ENCODE results near the gene MMS19. TPM values are rescaled to one million over a fixed set of nuclear protein-coding genes. Genes with fewer than 3 reads are reported as not detected.

Gene MMS19
- total RNA-seq, 1 donor from 2014 or later = 103 TPM

DNA sequence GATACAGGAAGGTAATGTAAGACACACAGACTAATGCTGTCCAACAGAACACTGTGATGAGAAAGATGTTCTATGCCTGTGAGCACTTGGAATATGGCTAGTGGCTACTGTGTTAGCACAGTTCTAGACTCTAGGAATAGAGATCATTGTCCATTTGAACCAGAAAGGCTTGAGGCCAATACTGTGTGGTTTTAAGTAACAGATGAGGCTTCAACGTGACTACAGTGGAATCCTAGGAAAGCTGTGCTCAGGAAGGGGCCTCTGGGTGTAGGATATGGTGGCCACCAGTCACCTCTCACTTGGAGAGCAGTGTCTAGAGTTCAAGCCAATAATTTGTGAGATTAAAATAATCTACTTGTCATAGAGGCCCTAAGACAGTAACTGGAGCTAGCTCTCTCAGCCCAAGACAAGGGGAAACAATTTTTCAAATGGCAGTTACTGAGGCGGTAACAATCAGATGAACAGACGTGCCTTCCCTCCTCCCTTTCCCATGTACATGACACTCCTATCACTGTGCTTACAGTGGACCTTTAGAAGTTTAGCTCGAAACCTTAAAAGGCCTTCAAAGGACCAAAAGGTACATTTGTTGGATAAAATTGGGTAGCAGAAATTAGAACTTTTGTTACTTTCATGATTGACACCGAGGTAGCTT, 42.1 kb downstream of the MMS19 start:
- Mint-ChIP-seq H3K4me3 (no peak overlapping the region), H3K9me3 (no peaks in the 10 kb centered on the region), H3K36me3 (ENCODE audit: low read depth) (peaks cover 71% of the 10 kb centered on the region), H3K27me3 (no peaks in the 10 kb centered on the region), H3K4me1 (peaks cover 21% of the 10 kb centered on the region), H3K27ac (no peak overlapping the region)
- intact Hi-C loops (cut with micrococcal nuclease) = no loop called here
- DNase-seq = no peak

DNA sequence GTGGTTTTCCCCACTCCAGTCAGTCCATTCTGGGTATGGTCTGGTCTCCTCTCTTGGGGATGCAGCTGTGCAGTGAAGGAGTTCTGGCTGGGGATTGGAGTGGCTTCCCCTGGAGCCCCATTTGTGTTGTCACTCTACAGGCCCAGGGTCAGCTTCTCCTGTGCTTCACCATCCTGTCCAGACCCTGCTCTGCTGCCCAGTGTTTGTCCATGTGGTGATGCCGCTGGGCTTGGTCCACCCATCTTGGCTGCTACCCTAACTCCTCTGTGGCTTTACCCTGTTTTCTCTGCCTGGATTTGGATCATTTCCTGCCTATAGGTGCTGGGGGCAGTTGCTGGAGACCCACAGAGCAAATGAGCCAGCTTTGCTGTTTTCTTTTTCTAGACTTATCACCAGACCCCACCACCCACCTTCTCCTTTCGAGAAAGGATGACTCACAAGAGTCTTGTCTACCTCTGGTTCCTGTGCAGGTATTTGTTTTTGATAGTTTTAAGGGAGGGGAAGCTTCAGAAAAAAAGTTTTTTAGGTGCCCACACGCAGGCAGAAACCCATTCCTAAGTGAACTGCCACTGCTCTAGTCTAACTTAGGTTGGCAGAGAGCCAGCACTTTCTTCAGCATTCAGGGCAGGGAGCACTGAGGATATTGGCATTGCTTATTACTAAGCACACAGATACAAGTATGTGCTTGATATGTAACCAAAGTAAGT, 43.7 kb downstream of the MMS19 start:
- no peak for DNase-seq
- intact Hi-C loops (cut with micrococcal nuclease) = no loop called here
- no peak overlapping the region for H3K4me3 Mint-ChIP-seq
- peaks cover 30% of the 10 kb centered on the region for H3K4me1 Mint-ChIP-seq
- H3K36me3 Mint-ChIP-seq (ENCODE audit: low read depth) = peaks cover 64% of the 10 kb centered on the region
- no peaks in the 10 kb centered on the region for H3K9me3 Mint-ChIP-seq
- H3K27ac Mint-ChIP-seq = peak overlapping the region; percentile 67
- H3K27me3 Mint-ChIP-seq = no peaks in the 10 kb centered on the region

DNA sequence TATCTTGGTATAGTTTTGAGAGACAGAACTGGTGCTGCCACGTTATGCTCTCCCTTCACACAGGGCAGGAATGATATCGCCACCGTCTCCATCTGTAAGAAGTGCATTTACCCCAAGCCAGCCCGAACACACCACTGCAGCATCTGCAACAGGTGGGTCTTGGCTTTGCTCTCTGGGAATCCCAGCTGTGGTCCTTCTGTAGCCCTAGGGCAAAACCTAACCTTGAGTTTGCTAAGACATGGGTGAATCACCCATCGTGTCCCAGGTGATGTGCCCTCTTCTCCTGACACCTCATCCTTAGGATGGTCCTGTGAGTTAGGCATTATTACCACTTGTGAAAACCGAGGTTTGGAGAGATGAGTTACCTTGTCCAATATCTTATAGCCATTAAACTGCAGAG, 45.9 kb downstream of the MMS19 start:
- Mint-ChIP-seq H3K36me3 (ENCODE audit: low read depth) (peaks cover 54% of the 10 kb centered on the region), H3K27ac (no peak overlapping the region), H3K9me3 (no peaks in the 10 kb centered on the region), H3K4me3 (no peak overlapping the region), H3K27me3 (no peaks in the 10 kb centered on the region), H3K4me1 (peaks cover 42% of the 10 kb centered on the region)
- DNase-seq = no peak
- intact Hi-C loops (cut with micrococcal nuclease) = no loop called here

DNA sequence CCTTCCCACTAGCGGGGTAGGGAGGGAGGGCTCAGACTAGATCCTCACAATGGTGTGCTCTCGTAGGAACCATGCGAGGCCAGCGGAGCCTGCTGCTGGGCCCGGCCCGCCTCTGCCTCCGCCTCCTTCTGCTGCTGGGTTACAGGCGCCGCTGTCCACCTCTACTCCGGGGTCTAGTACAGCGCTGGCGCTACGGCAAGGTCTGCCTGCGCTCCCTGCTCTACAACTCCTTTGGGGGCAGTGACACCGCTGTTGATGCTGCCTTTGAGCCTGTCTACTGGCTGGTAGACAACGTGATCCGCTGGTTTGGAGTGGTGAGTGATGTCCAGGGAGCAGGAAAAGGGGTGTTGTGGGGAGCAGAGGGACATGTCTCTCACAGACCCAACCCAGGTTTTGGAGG, 46.6 kb downstream of the MMS19 start:
- peaks cover 48% of the 10 kb centered on the region for H3K4me1 Mint-ChIP-seq
- no peaks in the 10 kb centered on the region for H3K27me3 Mint-ChIP-seq
- intact Hi-C loops (cut with micrococcal nuclease) = no loop called here
- no peak overlapping the region for H3K27ac Mint-ChIP-seq
- no peaks in the 10 kb centered on the region for H3K9me3 Mint-ChIP-seq
- DNase-seq = no peak
- H3K36me3 Mint-ChIP-seq (ENCODE audit: low read depth) = peaks cover 46% of the 10 kb centered on the region
- no peak overlapping the region for H3K4me3 Mint-ChIP-seq

DNA sequence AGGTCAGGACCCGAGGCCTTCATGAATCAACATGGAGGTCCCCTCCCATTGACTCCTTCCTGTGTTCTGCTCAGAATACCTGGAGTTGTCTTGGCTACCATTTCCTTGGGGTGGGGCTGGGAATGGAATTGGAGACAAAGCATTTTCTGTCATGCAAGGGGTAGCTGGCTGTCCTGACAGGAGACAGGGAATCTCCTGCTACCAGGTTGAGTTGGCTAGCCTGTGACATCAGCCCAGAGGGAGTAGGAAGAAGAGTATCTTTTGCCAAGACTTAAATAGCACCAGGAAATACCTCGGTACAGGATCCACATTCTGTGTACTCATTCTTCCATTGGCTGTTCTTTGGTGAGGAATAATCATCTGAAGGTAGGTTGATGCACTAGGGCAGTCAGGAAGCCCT, 47.4 kb downstream of the MMS19 start:
- intact Hi-C loops (cut with micrococcal nuclease) = no loop called here
- H3K4me3 Mint-ChIP-seq = no peak overlapping the region
- H3K36me3 Mint-ChIP-seq (ENCODE audit: low read depth) = peaks cover 43% of the 10 kb centered on the region
- peaks cover 51% of the 10 kb centered on the region for H3K4me1 Mint-ChIP-seq
- peak overlapping the region; percentile 29 for H3K27ac Mint-ChIP-seq
- H3K27me3 Mint-ChIP-seq = no peaks in the 10 kb centered on the region
- no peak for DNase-seq
- no peaks in the 10 kb centered on the region for H3K9me3 Mint-ChIP-seq

DNA sequence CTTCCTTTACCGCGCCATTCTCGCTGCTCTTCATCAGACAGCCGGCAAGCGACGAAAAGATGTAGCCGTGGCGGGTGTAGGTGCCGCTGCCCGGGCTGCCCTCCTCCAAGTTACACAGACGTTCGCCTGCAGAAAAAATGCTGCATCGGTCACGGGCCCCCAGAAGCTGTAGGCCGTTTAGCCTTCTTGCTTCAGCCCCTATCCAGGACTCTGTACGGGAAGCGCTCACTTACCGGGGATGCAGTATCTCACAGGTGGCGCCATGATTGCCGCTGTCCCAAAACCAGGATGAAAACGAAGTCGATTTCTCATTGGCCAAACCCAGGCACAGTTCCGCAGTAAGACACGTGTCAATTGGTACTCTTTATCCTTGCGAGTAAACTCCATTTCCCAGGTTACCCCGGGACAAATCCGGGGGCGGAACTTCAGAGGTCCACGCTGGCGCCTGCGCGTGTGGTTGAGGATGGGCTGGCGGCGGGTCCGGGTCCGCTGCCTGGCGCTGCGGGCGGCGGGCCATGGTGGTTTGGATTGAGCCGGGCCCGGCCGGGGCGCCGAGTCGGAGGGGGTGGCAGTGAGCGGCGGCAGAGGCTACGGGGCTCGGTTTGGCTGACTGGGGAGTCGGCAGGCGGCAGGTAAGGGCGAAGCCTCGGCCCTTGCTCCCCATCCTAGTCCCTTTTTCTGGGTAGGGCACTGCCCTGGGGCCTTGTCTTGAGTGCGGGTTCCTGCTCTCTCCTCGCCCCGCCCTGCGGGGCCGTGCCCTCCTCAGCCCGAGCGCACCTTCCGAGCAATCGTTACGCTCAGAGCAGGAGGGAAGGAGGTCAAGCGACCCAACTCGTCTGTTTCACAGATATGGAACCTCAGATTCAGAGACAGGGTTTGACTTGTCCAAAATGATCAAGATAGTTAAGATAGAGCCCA, 52.2 kb downstream of the MMS19 start, which contains the start of the genes EXOSC1 and ZDHHC16:
Gene EXOSC1 (minus strand): TSS at position 285 of the 918 bp plus-strand sequence. CDS start 21 bp downstream, at position 264.
Gene ZDHHC16 (plus strand): TSS at position 454 of the 918 bp plus-strand sequence. CDS start 5,501 bp downstream, outside the sequence.
- Mint-ChIP-seq H3K9me3 (no peaks in the 10 kb centered on the region), H3K36me3 (ENCODE audit: low read depth) (peaks cover 33% of the 10 kb centered on the region), H3K4me3 (peak within 1 kb of the TSS; percentile 95), H3K27ac (peak within 1 kb of the TSS; percentile 70), H3K4me1 (peaks cover 47% of the 10 kb centered on the region), H3K27me3 (no peaks in the 10 kb centered on the region)
- intact Hi-C loops (cut with micrococcal nuclease) = loop anchor here (1.0 kb wide), 4 partner anchors 11 to 52 kb away; partner anchors contain the start of genes MMS19, RRP12 and UBTD1
- peak; percentile 98 for DNase-seq

DNA sequence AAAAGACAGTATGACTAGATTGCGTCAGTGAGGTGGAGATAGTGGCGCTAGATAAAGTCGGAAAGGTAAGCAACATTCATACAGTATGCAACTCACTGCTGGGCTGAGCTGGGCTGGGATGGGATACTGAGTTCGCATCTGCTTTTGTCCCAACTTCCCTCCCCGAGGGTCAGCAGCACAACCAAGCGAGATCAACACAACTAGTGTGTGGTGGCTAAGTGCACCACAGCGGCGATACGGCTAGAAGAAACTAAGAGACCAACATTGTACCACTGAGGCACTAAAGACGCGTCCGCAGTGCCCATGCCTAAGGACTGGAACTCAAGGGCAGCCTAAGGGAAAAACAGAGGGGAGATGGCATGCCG, 52.9 kb downstream of the MMS19 start:
- Mint-ChIP-seq H3K27ac (peak overlapping the region; percentile 70), H3K9me3 (no peaks in the 10 kb centered on the region), H3K4me3 (peak overlapping the region; percentile 95), H3K36me3 (ENCODE audit: low read depth) (peaks cover 31% of the 10 kb centered on the region), H3K4me1 (peaks cover 41% of the 10 kb centered on the region), H3K27me3 (no peaks in the 10 kb centered on the region)
- intact Hi-C loops (cut with micrococcal nuclease) = loop anchor here (1.0 kb wide), 1 partner anchor 10 kb away; no protein-coding TSS in a partner anchor
- DNase-seq = no peak

DNA sequence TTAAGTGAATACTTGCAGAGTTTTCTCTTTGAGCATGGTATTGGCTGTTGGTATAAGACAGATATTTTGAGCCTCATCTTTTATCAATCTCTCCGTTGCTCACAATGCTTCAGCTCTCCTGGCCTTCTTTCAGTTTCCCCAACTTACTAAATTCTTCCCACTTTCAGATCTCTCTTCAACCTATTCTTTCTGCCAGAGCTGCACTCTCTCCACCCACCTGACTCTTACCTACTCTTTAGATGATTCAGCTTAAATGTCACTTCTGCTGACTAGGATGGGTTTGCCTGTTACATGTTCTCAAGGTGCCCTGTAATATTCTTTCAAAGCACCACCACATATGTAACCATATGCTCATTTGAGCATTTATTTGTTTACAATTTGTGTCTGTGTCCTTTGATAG, 54.0 kb downstream of the MMS19 start:
- H3K4me1 Mint-ChIP-seq = peaks cover 38% of the 10 kb centered on the region

DNA sequence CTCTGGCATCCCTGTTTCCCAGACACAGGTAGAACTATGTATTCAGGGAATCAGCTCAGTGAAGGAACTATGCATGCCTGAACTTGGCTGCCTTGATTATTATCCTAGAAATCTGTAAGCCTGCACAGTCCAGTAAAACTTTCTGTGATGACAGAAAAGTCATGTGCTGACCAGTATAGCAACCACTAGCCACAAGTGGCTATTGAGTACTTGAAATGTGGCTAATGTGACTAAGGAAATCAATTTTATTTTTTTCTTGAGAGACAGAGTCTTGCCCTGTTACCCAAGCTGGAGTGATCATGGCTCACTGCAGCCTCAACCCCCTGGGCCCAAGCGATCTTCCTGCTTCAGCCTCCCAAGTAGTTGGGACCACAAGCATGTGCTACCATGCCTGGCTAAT, 55.9 kb downstream of the MMS19 start:
- peaks cover 35% of the 10 kb centered on the region for H3K36me3 Mint-ChIP-seq (ENCODE audit: low read depth)
- intact Hi-C loops (cut with micrococcal nuclease) = no loop called here
- peaks cover 25% of the 10 kb centered on the region for H3K4me1 Mint-ChIP-seq
- no peak overlapping the region for H3K27ac Mint-ChIP-seq
- H3K4me3 Mint-ChIP-seq = no peak overlapping the region
- no peaks in the 10 kb centered on the region for H3K9me3 Mint-ChIP-seq
- no peak for DNase-seq
- no peaks in the 10 kb centered on the region for H3K27me3 Mint-ChIP-seq

More for the DNA sequence above, 54.0 kb downstream of the MMS19 start:
- no peak for DNase-seq
- Mint-ChIP-seq H3K27ac (peak overlapping the region; percentile 70), H3K36me3 (ENCODE audit: low read depth) (peaks cover 33% of the 10 kb centered on the region), H3K4me3 (peak overlapping the region; percentile 95), H3K27me3 (no peaks in the 10 kb centered on the region), H3K9me3 (no peaks in the 10 kb centered on the region)
- intact Hi-C loops (cut with micrococcal nuclease) = loop anchor here (1.0 kb wide), 1 partner anchor 16 kb away; no protein-coding TSS in a partner anchor

DNA sequence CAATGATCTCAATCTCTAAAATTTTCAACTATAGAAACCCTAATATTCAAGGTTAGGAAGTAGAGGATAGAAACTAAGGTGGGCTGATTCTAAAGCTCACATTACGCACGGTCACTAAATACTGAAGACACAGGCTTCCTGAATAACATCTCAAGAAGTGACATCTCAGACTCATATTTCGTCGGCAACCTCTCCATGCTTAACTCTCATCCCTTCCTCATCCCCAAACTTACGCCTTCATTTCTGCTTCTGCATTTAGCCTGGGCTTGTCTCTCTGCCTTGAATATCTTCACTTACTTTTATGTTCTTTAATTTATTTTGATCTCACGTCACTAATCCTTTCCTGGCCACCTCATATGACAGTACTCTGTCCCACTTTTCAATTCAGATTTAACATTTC, 63.0 kb downstream of the MMS19 start:
- no peaks in the 10 kb centered on the region for H3K27me3 Mint-ChIP-seq
- intact Hi-C loops (cut with micrococcal nuclease) = loop anchor here (1.0 kb wide), 1 partner anchor 10 kb away; no protein-coding TSS in a partner anchor
- H3K27ac Mint-ChIP-seq = no peak overlapping the region
- no peak overlapping the region for H3K4me3 Mint-ChIP-seq
- peaks cover 55% of the 10 kb centered on the region for H3K36me3 Mint-ChIP-seq (ENCODE audit: low read depth)
- no peaks in the 10 kb centered on the region for H3K9me3 Mint-ChIP-seq
- peaks cover 5% of the 10 kb centered on the region for H3K4me1 Mint-ChIP-seq
- no peak for DNase-seq

DNA sequence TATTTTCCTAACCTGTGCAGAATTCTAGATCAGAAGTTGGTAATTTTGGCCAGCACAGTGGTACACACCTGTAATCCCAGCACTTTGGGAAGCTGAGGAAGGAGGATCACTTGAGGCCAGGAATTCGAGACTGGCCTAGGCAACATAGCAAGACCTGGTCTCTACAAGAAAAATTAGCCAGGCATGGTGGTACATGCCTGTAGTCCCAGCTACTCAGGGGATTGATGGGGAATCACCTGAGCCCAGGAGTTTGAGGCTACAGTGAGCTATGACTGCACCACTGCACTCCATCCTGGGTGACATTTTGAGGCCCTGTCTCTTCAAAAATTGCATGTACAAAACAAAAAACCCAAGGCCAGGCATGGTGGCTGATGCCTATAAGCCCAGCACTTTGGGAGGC, 63.7 kb downstream of the MMS19 start:
- intact Hi-C loops (cut with micrococcal nuclease) = no loop called here
- H3K9me3 Mint-ChIP-seq = no peaks in the 10 kb centered on the region
- H3K4me1 Mint-ChIP-seq = peaks cover 7% of the 10 kb centered on the region
- no peak for DNase-seq
- H3K4me3 Mint-ChIP-seq = no peak overlapping the region
- H3K27ac Mint-ChIP-seq = peak overlapping the region; percentile 69
- peaks cover 58% of the 10 kb centered on the region for H3K36me3 Mint-ChIP-seq (ENCODE audit: low read depth)
- H3K27me3 Mint-ChIP-seq = no peaks in the 10 kb centered on the region

DNA sequence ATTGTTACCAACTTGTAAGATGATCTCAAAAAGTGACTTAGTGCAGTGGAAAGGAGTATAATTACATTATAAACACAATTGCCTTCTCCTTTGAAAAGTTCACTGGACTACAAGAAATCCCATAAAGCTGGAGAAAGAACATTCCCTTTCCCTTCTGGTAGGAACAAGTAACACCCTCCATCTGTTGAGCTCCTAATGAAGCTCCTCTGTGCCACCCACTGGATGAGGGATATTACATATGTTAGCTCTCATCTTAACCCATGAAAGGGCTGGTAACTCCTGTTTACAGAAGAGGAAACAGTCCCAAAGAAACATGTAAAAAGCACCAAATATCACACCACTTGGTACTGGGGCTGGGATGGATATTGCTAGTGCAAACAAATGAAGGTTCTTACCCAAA, 64.2 kb downstream of the MMS19 start:
- intact Hi-C loops (cut with micrococcal nuclease) = no loop called here
- H3K4me1 Mint-ChIP-seq = peaks cover 11% of the 10 kb centered on the region
- H3K27me3 Mint-ChIP-seq = no peaks in the 10 kb centered on the region
- no peak overlapping the region for H3K4me3 Mint-ChIP-seq
- no peaks in the 10 kb centered on the region for H3K9me3 Mint-ChIP-seq
- DNase-seq = no peak
- peaks cover 60% of the 10 kb centered on the region for H3K36me3 Mint-ChIP-seq (ENCODE audit: low read depth)
- H3K27ac Mint-ChIP-seq = peak overlapping the region; percentile 69

DNA sequence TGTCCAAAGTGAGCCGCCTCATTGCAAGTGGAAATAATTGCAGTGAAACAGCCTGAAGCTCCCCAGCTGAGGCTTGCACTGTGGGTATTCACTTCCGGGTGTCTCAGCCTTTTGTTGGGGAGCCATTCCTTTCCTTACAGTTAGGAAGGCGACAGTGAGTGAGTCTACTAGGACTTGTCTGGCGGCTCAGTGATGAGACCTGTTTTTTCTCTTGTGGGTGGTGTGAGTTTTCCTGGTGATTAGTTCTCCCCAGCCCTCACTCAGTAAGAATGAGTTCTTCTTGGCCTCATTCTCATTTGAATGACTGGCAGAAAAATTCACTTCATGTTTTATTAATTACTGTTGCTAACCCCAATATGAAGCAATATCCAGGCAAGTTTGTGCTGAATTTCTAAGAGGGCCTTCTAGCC, 69.6 kb downstream of the MMS19 start:
- Mint-ChIP-seq H3K4me3 (peak overlapping the region; percentile 91), H3K4me1 (peaks cover 35% of the 10 kb centered on the region), H3K27ac (peak overlapping the region; percentile 94), H3K9me3 (no peaks in the 10 kb centered on the region), H3K36me3 (ENCODE audit: low read depth) (peaks cover 64% of the 10 kb centered on the region), H3K27me3 (peaks cover 2% of the 10 kb centered on the region)
- intact Hi-C loops (cut with micrococcal nuclease) = loop anchor here (1.0 to 10.0 kb wide), 7 partner anchors 16 to 594 kb away; partner anchors contain the start of genes LCOR, MMS19, PI4K2A and RRP12
- DNase-seq = peak; percentile 77
